Mesothelial cell of epicardium (in vitro differentiated cells): ENCODE measurements around the gene SHB. TPM values are rescaled to one million over a fixed set of nuclear protein-coding genes. Genes with fewer than 3 reads are reported as not detected.

Source experiments
- DNase-seq, 2 experiments: peaks; one replicate each; pipeline ENCODE4 v3.0.0; 2021; ENCODE audit warnings: low spot score in 2 of 2; ENCODE audit not compliant: unreplicated experiment in 2 of 2
- H3K27ac Mint-ChIP-seq: 2 replicates; pipeline ENCODE4 v1.8.0; 2021; ENCODE audit warnings: mixed read lengths
- H3K27me3 Mint-ChIP-seq: 2 replicates; pipeline ENCODE4 v1.8.0; 2021; ENCODE audit warnings: low read depth, mixed read lengths
- H3K36me3 Mint-ChIP-seq: 2 replicates; pipeline ENCODE4 v1.8.0; 2021; ENCODE audit warnings: mixed read lengths
- H3K4me1 Mint-ChIP-seq: 2 replicates; pipeline ENCODE4 v1.8.0; 2021; ENCODE audit warnings: mixed read lengths
- H3K4me3 Mint-ChIP-seq: 2 replicates; pipeline ENCODE4 v1.8.0; 2021; ENCODE audit warnings: mild to moderate bottlenecking, moderate library complexity, mixed read lengths
- H3K9me3 Mint-ChIP-seq: 2 replicates; pipeline ENCODE4 v1.8.0; 2021; ENCODE audit warnings: mixed read lengths
- CTCF ChIP-seq: fragments of 200-600 bp; sonication (generic); IDR thresholded peaks from one replicate; pipeline ENCODE4 v1.5.0; 2021; ENCODE audit warnings: antibody characterized with exemption; ENCODE audit not compliant: unreplicated experiment
- total RNA-seq: library from RNA; stranded (reverse); gene quantifications from 3 replicates; pipeline ENCODE4 v1.2.1, GENCODE V29; 2021

SHB gene
- total RNA-seq, 1 donor from 2014 or later, result 35.5 TPM

DNA sequence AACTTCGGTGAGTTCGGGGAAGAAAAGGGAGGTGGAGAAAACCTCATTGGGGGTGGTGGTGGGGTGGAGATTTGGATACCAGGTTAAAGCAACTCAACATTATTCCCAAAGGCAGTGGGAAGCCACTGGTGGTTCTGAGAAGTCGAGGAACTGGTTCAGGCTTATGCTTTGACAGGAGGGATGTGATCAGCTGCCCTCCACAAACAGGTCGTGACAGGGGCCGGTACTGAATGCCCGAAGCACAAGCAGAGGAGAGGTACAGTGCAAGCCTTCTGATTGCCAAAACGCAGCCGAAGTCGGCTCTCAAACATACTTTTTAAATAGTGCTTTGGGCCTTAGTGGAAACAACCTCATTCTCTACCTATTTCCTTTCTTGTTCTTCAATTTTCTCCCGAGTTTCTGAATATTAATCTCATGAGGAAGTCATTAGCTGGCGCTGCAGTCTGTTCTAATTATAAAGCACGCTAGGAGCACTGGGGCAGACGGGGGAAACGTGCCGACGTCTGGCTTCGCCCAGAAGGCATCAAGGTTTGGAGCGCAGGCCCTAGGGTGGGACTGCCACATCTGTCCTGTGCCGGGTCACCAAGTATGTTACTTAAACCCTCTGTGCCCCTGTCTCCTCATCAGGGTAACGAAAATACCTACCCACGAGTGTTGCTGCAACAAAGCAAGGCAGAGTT, 27.3 kb downstream of the SHB start:
- no peak for DNase-seq
- Mint-ChIP-seq H3K27ac (peak overlapping the region; percentile 79), H3K4me3 (no peak overlapping the region), H3K36me3 (no peaks in the 10 kb centered on the region), H3K4me1 (peaks cover 80% of the 10 kb centered on the region), H3K9me3 (no peaks in the 10 kb centered on the region), H3K27me3 (no peaks in the 10 kb centered on the region)
- no peak for TF ChIP-seq CTCF

- no peak for TF ChIP-seq CTCF
- no peaks in the 10 kb centered on the region for H3K36me3 Mint-ChIP-seq
Observed at GRCh38 chr9:38039907-38040682, 28.9 kb downstream of the SHB start.

DNA sequence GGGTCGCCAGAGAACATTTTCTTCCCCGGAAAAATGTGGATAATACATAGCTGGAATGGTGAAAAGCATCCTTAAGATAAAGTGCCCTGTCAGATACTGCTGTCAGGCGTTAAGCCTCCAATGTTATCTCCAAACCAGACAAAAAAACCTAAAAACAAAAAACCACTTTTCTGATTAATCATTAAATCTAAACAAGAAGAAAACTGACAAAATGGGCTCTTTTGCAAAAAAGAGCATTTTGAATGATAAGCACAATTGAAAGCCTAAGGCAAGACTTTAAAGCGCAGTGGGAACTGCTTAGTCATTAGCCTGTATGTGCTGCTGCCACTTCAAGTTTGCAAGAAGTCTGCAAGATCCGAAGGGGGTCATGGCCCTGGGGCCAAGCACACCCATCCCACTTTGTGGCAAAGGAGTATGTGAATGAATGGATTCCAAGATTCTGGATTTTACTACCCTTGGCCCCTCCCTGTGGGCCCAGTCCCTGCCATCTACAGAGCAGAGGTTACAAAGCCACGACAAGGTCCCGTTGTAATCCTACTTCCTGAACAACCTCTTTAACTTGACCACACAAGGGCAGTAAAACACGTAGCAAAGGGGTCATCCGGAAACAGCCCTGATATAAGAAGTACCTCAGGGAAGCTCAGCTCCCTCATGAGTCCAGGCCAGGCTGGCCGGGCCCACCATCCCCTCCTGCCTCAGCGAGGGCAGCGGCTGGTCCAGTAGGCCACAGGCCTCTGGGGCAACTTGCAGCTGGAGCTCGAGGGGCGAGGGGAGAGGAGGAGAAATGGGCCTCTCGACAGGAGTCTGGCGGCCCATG, 29.7 kb downstream of the SHB start:
- H3K9me3 Mint-ChIP-seq, result no peaks in the 10 kb centered on the region
- peak overlapping the region; percentile 89 for H3K27ac Mint-ChIP-seq
- no peak for TF ChIP-seq CTCF
- H3K36me3 Mint-ChIP-seq, result no peaks in the 10 kb centered on the region
- no peak for DNase-seq
- no peaks in the 10 kb centered on the region for H3K27me3 Mint-ChIP-seq
- H3K4me3 Mint-ChIP-seq, result peak overlapping the region; percentile 5
- peaks cover 62% of the 10 kb centered on the region for H3K4me1 Mint-ChIP-seq

More at GRCh38 chr9:38039907-38040682, 28.9 kb downstream of the SHB start:
- peaks cover 66% of the 10 kb centered on the region for H3K4me1 Mint-ChIP-seq
- no peaks in the 10 kb centered on the region for H3K9me3 Mint-ChIP-seq
- H3K27me3 Mint-ChIP-seq, result no peaks in the 10 kb centered on the region
- no peak overlapping the region for H3K27ac Mint-ChIP-seq
- no peak for DNase-seq
- no peak overlapping the region for H3K4me3 Mint-ChIP-seq

- Mint-ChIP-seq H3K27me3 (no peaks in the 10 kb centered on the region), H3K9me3 (no peaks in the 10 kb centered on the region), H3K4me3 (peak overlapping the region; percentile 5), H3K36me3 (no peaks in the 10 kb centered on the region), H3K4me1 (peaks cover 61% of the 10 kb centered on the region), H3K27ac (peak overlapping the region; percentile 89)
- DNase-seq, result no peak
- TF ChIP-seq CTCF, result no peak
Observed at GRCh38 chr9:38038307-38039089, 30.5 kb downstream of the SHB start.

DNA sequence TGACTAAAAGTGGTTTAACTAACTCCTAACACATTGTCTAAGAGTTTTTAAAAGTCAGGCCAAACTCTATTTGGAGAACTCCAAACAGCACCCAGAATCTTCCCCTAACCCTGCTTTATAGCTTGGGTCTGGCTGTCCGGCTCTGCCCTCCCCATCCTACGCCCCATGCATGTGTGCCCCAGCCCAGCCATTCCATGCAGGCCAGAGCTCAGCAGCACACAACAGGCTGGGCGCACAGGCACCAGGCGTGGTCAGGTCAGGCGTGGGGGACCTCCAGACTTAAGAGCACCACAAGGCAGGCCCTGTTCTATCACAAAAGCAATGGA, 31.1 kb downstream of the SHB start:
- Mint-ChIP-seq H3K27ac (peak overlapping the region; percentile 89), H3K4me3 (no peak overlapping the region)

More for the DNA sequence above, 31.1 kb downstream of the SHB start:
- no peaks in the 10 kb centered on the region for H3K36me3 Mint-ChIP-seq
- DNase-seq, result no peak
- no peaks in the 10 kb centered on the region for H3K9me3 Mint-ChIP-seq
- TF ChIP-seq CTCF, result no peak
- H3K27me3 Mint-ChIP-seq, result no peaks in the 10 kb centered on the region
- H3K4me1 Mint-ChIP-seq, result peaks cover 57% of the 10 kb centered on the region
